Fibroblast of lung (primary cell): Measurements from ENCODE around the gene CHADL.

Source experiments
- EZH2 ChIP-seq: IDR thresholded peaks from 2 replicates; pipeline ENCODE4 v1.5.1; 2012; ENCODE audit warnings: low read length, control low read depth, mild to moderate bottlenecking; ENCODE audit errors: missing control alignments
- TF ChIP-seq, protein P1 (sequence below), 2 donors: IDR thresholded peaks in 1 of 2; conservative IDR thresholded peaks in 1 of 2; 1 replicate in 1 of 2; 2 replicates in 1 of 2; pipeline ENCODE4 v1.5.1; 2011 to 2012; ENCODE audit warnings: low read length in 2 of 2, control low read depth in 1 of 2, inconsistent platforms in 1 of 2, low read depth in 1 of 2, mild to moderate bottlenecking in 1 of 2

DNA sequence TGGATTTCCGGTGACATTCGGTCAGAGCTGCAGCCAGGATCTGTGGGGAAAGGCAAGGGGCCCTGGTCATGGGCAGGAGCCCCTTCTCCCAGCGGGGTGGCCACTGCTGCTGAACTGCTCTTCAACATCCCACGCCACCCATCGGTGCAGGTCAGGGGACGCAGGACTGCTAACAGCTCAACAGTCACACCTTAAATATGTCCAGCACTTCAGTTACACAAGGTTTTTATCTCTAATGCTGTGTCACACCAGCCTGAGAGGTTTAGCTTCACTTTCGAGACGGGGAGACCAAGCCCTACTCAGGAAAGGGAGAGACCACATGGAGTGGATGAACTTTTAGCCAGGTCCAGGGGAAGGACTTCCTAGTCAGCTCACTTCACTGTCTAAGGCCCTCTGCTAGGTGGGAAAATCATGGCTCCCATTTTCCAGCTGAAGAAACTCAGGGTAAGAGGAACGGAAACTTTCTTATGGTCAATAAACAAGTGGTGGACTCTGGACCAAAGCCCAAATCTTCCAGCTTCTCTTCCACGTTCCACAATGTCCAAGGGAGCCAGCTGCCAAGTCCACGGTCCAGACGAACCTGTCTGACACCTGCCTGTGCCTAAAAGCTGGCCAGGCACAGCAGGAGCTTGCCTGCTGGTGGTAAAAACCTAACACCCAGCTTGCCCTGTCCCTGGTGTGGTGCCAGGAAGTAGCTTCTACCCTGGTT is 21.0 kb upstream of the CHADL start:
- TF ChIP-seq, protein P1, sequence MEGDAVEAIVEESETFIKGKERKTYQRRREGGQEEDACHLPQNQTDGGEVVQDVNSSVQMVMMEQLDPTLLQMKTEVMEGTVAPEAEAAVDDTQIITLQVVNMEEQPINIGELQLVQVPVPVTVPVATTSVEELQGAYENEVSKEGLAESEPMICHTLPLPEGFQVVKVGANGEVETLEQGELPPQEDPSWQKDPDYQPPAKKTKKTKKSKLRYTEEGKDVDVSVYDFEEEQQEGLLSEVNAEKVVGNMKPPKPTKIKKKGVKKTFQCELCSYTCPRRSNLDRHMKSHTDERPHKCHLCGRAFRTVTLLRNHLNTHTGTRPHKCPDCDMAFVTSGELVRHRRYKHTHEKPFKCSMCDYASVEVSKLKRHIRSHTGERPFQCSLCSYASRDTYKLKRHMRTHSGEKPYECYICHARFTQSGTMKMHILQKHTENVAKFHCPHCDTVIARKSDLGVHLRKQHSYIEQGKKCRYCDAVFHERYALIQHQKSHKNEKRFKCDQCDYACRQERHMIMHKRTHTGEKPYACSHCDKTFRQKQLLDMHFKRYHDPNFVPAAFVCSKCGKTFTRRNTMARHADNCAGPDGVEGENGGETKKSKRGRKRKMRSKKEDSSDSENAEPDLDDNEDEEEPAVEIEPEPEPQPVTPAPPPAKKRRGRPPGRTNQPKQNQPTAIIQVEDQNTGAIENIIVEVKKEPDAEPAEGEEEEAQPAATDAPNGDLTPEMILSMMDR (conservative IDR thresholded peaks at IDR 0.05 in 1 of 2, IDR thresholded peaks at IDR 0.05 in 1 of 2; ENCODE audit: low read depth in 1 of 2, low read length in 2 of 2), result no peak
- no peak for TF ChIP-seq EZH2
